Fibroblast of villous mesenchyme (primary cell): Measurements from ENCODE around the gene GPRASP3. TPM values are rescaled to one million over a fixed set of nuclear protein-coding genes. Genes with fewer than 3 reads are reported as not detected.
"Not testable (repeated sequence)": the region's sequence is repeated elsewhere in the genome, so short reads cannot be mapped to it uniquely, and the experiment has no call there.

Source experiments
- DNase-seq: peaks from one replicate; pipeline ENCODE4 v3.0.0-alpha.2; 2010; ENCODE audit warnings: low read depth
- H3K4me3 ChIP-seq: 2 replicates; pipeline ENCODE4 v1.5.1; 2011; ENCODE audit warnings: low read depth, mild to moderate bottlenecking, low read length
- total RNA-seq: library from RNA; depleted of rRNA; stranded (reverse); fragments of >200 nt; gene quantifications from 2 replicates; pipeline ENCODE4 v1.2.3, GENCODE V29; 2012
- TF ChIP-seq, protein P1 (sequence below): IDR thresholded peaks from 2 replicates; pipeline ENCODE4 v1.5.1; 2012; ENCODE audit warnings: low read depth, mild to moderate bottlenecking, low read length; ENCODE audit not compliant: insufficient read depth

The GPRASP3 gene
- total RNA-seq, 1 donor, result 6.9 TPM

- TF ChIP-seq, protein P1, sequence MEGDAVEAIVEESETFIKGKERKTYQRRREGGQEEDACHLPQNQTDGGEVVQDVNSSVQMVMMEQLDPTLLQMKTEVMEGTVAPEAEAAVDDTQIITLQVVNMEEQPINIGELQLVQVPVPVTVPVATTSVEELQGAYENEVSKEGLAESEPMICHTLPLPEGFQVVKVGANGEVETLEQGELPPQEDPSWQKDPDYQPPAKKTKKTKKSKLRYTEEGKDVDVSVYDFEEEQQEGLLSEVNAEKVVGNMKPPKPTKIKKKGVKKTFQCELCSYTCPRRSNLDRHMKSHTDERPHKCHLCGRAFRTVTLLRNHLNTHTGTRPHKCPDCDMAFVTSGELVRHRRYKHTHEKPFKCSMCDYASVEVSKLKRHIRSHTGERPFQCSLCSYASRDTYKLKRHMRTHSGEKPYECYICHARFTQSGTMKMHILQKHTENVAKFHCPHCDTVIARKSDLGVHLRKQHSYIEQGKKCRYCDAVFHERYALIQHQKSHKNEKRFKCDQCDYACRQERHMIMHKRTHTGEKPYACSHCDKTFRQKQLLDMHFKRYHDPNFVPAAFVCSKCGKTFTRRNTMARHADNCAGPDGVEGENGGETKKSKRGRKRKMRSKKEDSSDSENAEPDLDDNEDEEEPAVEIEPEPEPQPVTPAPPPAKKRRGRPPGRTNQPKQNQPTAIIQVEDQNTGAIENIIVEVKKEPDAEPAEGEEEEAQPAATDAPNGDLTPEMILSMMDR, result no peak
- DNase-seq, result no peak
- H3K4me3 ChIP-seq, result no peak overlapping the region
Measured at GRCh38 chrX:102715967-102716366, 4.6 kb upstream of the GPRASP3 start.

DNA sequence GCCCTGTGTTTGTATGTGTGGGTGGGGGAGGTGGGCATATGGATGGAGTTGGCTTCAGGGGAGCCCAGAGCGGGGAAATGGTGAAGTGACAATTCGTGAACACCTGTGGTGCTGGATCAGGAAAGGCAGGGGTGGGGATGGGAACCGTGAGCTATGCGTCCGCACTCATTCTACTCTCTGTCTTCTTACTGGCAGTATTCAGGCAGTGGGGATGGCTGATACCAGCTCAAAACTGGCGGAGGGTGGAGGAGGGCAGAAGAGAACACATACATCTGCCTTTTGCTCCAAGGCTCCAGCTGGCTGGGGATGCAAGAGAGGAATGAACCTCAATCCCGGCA lies 595 bp downstream of the GPRASP3 start:
- DNase-seq, result not testable (repeated sequence)
- peak overlapping the region; percentile 67 for H3K4me3 ChIP-seq

GRCh38 chrX:102723456-102723855 lies 2.9 kb downstream of the GPRASP3 start:
- no peak overlapping the region for H3K4me3 ChIP-seq
- no peak for DNase-seq
- TF ChIP-seq, protein P1, result no peak

DNA sequence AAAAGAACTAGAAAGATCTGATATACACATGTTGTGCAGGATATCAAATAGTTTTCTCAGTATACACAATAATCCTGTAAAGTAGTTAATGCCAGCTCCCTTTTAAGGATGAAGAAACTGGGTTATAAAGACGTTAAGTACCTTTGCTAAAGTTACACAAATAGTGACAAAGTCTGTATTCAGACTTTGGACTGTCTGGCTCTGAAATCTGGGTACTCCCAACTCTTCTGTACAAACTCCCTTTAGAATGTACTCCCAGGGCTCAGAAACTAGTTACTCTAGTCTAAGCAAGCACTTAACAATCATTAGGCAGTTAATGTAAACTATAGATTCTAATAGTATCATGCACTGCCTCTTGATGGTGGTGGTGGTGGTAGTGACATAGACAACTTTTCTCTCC lies 7.2 kb downstream of the GPRASP3 start:
- no peak for DNase-seq
- no peak overlapping the region for H3K4me3 ChIP-seq
- TF ChIP-seq, protein P1, result no peak

- TF ChIP-seq, protein P1, result no peak
- DNase-seq, result no peak
- no peak overlapping the region for H3K4me3 ChIP-seq
Measured at GRCh38 chrX:102728646-102729045, 8.1 kb downstream of the GPRASP3 start.

GRCh38 chrX:102739657-102740056 lies 19.1 kb downstream of the GPRASP3 start:
- TF ChIP-seq, protein P1, result no peak
- DNase-seq, result no peak
- H3K4me3 ChIP-seq, result no peak overlapping the region

GRCh38 chrX:102744307-102744706 lies 23.8 kb downstream of the GPRASP3 start:
- DNase-seq, result no peak
- TF ChIP-seq, protein P1, result no peak
- H3K4me3 ChIP-seq, result no peak overlapping the region
